ENCODE results near the gene SERPINB1. TPM values are rescaled to one million over a fixed set of nuclear protein-coding genes. Genes with fewer than 3 reads are reported as not detected.

The SERPINB1 gene
- polyA plus RNA-seq, 1 experiment, result 22.4 TPM

- no peak for TF ChIP-seq CTCF (IDR thresholded peaks at IDR 0.05; ENCODE audit: low read depth, low read length)
- CTCF ChIA-PET, result interaction anchor here (0.6 to 3.0 kb wide), 7 partner anchors 11 to 128 kb away, joined by 3 to 17 read pairs (median 3); no protein-coding TSS in a partner anchor
- H3K9me3 ChIP-seq (ENCODE audit: control insufficient read depth, insufficient read depth, low read length), result peaks cover 6% of the 10 kb centered on the region; the same call in 1 of the 2 replicates
- POLR2A ChIA-PET, result interaction anchor here (0.7 kb wide), 1 partner anchor 10 kb away, joined by 3 read pairs; no protein-coding TSS in a partner anchor
- no peak overlapping the region for H3K4me3 ChIP-seq (ENCODE audit: low read depth, low read length)
- H3K27ac ChIP-seq (ENCODE audit: low read depth, low read length), result no peak overlapping the region
- DNase-seq (ENCODE audit: low read depth, low spot score), result no peak
- H3K27me3 ChIP-seq (ENCODE audit: control insufficient read depth, insufficient read depth, low read length), result no peaks in the 10 kb centered on the region
Observed at GRCh38 chr6:2866171-2866846, 24.6 kb upstream of the SERPINB1 start.

- CTCF ChIA-PET, result interaction anchor here (0.6 to 1.2 kb wide), 6 partner anchors 10 to 128 kb away, joined by 3 to 5 read pairs (median 3); no protein-coding TSS in a partner anchor
- Histone ChIP-seq H3K4me3 (ENCODE audit: low read depth, low read length) (no peak overlapping the region), H3K27me3 (ENCODE audit: control insufficient read depth, insufficient read depth, low read length) (no peaks in the 10 kb centered on the region), H3K27ac (ENCODE audit: low read depth, low read length) (no peak overlapping the region), H3K9me3 (ENCODE audit: control insufficient read depth, insufficient read depth, low read length) (peaks cover 6% of the 10 kb centered on the region; the same call in 1 of the 2 replicates)
- POLR2A ChIA-PET, result interaction anchor here (0.7 kb wide), 1 partner anchor 10 kb away, joined by 3 read pairs; no protein-coding TSS in a partner anchor
- TF ChIP-seq CTCF (IDR thresholded peaks at IDR 0.05; ENCODE audit: low read depth, low read length), result no peak
- no peak for DNase-seq (ENCODE audit: low read depth, low spot score)
Observed at GRCh38 chr6:2865694-2866151, 24.1 kb upstream of the SERPINB1 start.

GRCh38 chr6:2865270-2865669, 23.6 kb upstream of the SERPINB1 start:
- H3K27me3 ChIP-seq (ENCODE audit: control insufficient read depth, insufficient read depth, low read length), result no peaks in the 10 kb centered on the region
- ChIA-PET CTCF (interaction anchor here (1.0 to 1.2 kb wide), 3 partner anchors 10 to 127 kb away, joined by 3 read pairs; no protein-coding TSS in a partner anchor), POLR2A (no interaction called here)
- TF ChIP-seq CTCF (IDR thresholded peaks at IDR 0.05; ENCODE audit: low read depth, low read length), result no peak
- H3K4me3 ChIP-seq (ENCODE audit: low read depth, low read length), result no peak overlapping the region
- H3K9me3 ChIP-seq (ENCODE audit: control insufficient read depth, insufficient read depth, low read length), result peaks cover 5% of the 10 kb centered on the region; the same call in 1 of the 2 replicates
- DNase-seq (ENCODE audit: low read depth, low spot score), result no peak
- H3K27ac ChIP-seq (ENCODE audit: low read depth, low read length), result no peak overlapping the region

GRCh38 chr6:2863901-2864300, 22.2 kb upstream of the SERPINB1 start:
- no peaks in the 10 kb centered on the region for H3K27me3 ChIP-seq (ENCODE audit: control insufficient read depth, insufficient read depth, low read length)
- ChIA-PET POLR2A (no interaction called here), CTCF (no interaction called here)
- H3K9me3 ChIP-seq (ENCODE audit: control insufficient read depth, insufficient read depth, low read length), result no peaks in the 10 kb centered on the region; the same call in 1 of the 2 replicates
- no peak overlapping the region for H3K27ac ChIP-seq (ENCODE audit: low read depth, low read length)
- no peak for TF ChIP-seq CTCF (IDR thresholded peaks at IDR 0.05; ENCODE audit: low read depth, low read length)
- no peak overlapping the region for H3K4me3 ChIP-seq (ENCODE audit: low read depth, low read length)
- DNase-seq (ENCODE audit: low read depth, low spot score), result no peak

GRCh38 chr6:2862712-2863181, 21.1 kb upstream of the SERPINB1 start:
- Histone ChIP-seq H3K27ac (ENCODE audit: low read depth, low read length) (no peak overlapping the region), H3K4me3 (ENCODE audit: low read depth, low read length) (no peak overlapping the region), H3K9me3 (ENCODE audit: control insufficient read depth, insufficient read depth, low read length) (no peaks in the 10 kb centered on the region; the same call in 1 of the 2 replicates), H3K27me3 (ENCODE audit: control insufficient read depth, insufficient read depth, low read length) (no peaks in the 10 kb centered on the region)
- DNase-seq (ENCODE audit: low read depth, low spot score), result no peak
- no peak for TF ChIP-seq CTCF (IDR thresholded peaks at IDR 0.05; ENCODE audit: low read depth, low read length)
- CTCF ChIA-PET, result interaction anchor here (0.5 kb wide), 1 partner anchor 126 kb away, joined by 4 read pairs; no protein-coding TSS in a partner anchor
- POLR2A ChIA-PET, result no interaction called here

All from AG04450 (cell line).